ENCODE data around the gene PDZRN4. TPM values are rescaled to one million over a fixed set of nuclear protein-coding genes. Genes with fewer than 3 reads are reported as not detected.

The PDZRN4 gene
- polyA plus RNA-seq, 2 of the 4 experiments (the other 2 are of a cell fraction): 0.03 TPM

- ATAC-seq (no peak), FAIRE-seq (no peak), DNase-seq (ENCODE audit: low read depth in 1 of 2, low spot score in 1 of 2) (no peak)
- Histone ChIP-seq H3K9me3 (no peaks in the 10 kb centered on the region), H3K4me1 (no peaks in the 10 kb centered on the region), H3K4me3 (no peak overlapping the region), H3K27ac (no peak overlapping the region), H3K4me2 (no peak overlapping the region)
- WGBS (ENCODE audit: missing lambda C conversion rate): 43% methylated on average over 5 of the region's 5 CpGs
- POLR2A ChIA-PET: no interaction called here
- CTCF ChIA-PET: no interaction called here
- TF ChIP-seq EP300 (IDR thresholded peaks at IDR 0.05) (no peak), HDAC2 (IDR thresholded peaks at IDR 0.05) (no peak), BHLHE40 (IDR thresholded peaks at IDR 0.05; ENCODE audit: low read depth, low read length) (no peak), MAX (IDR thresholded peaks at IDR 0.05) (no peak), RNF2 (IDR thresholded peaks at IDR 0.05; ENCODE audit: borderline replicate concordance, low read depth) (no peak), CTCF (IDR thresholded peaks at IDR 0.05) (no peak), SMC3 (IDR thresholded peaks at IDR 0.05) (no peak), BCL3 (IDR thresholded peaks at IDR 0.05) (no peak), MAFK (IDR thresholded peaks at IDR 0.05; ENCODE audit: partially characterized antibody) (no peak)
These were observed 342.3 kb downstream of the PDZRN4 start for GRCh38 chr12:41530441-41530840.

- no peak for FAIRE-seq
- TF ChIP-seq ZFP36 (IDR thresholded peaks at IDR 0.05; ENCODE audit: borderline replicate concordance, partially characterized antibody): no peak
- no peak for TF ChIP-seq HOXB13 (CRISPR knock-in tag; IDR thresholded peaks at IDR 0.05; ENCODE audit: low read depth)
- TF ChIP-seq MAFK (IDR thresholded peaks at IDR 0.05; ENCODE audit: partially characterized antibody): no peak
- no peak for TF ChIP-seq GATA3 (IDR thresholded peaks at IDR 0.05; ENCODE audit: borderline replicate concordance)
- TF ChIP-seq HES2 (IDR thresholded peaks at IDR 0.05): no peak
- no peak for TF ChIP-seq REST (IDR thresholded peaks at IDR 0.05)
- TF ChIP-seq CHD4 (IDR thresholded peaks at IDR 0.05; ENCODE audit: borderline replicate concordance): no peak
- no peak for TF ChIP-seq JUNB (IDR thresholded peaks at IDR 0.05)
- ATAC-seq: no peak
- ChIA-PET POLR2A (no interaction called here), CTCF (no interaction called here)
- Histone ChIP-seq H3K4me2 (no peak overlapping the region), H3K4me3 (no peak overlapping the region), H3K27ac (no peak overlapping the region), H3K4me1 (no peaks in the 10 kb centered on the region), H3K9me3 (no peaks in the 10 kb centered on the region)
- no peak for DNase-seq (ENCODE audit: low read depth in 1 of 2, low spot score in 1 of 2)
- WGBS (ENCODE audit: missing lambda C conversion rate): 69% methylated on average over 13 of the region's 13 CpGs
These were observed 343.2 kb downstream of the PDZRN4 start for GRCh38 chr12:41531147-41531829.

GRCh38 chr12:41532072-41532471, 344.0 kb downstream of the PDZRN4 start:
- 11% methylated on average over 2 of the region's 2 CpGs for WGBS (ENCODE audit: missing lambda C conversion rate)

More at GRCh38 chr12:41532072-41532471, 344.0 kb downstream of the PDZRN4 start:
- Histone ChIP-seq H3K27ac (no peak overlapping the region), H3K4me3 (no peak overlapping the region), H3K9me3 (no peaks in the 10 kb centered on the region), H3K4me1 (no peaks in the 10 kb centered on the region), H3K4me2 (no peak overlapping the region)
- ChIA-PET POLR2A (no interaction called here), CTCF (no interaction called here)
- DNase-seq (ENCODE audit: low read depth in 1 of 2, low spot score in 1 of 2): no peak
- TF ChIP-seq ATOH8 (CRISPR knock-in tag; IDR thresholded peaks at IDR 0.05; ENCODE audit: low read depth) (no peak), FOSL2 (IDR thresholded peaks at IDR 0.05) (no peak), FOSL2 (CRISPR knock-in tag; IDR thresholded peaks at IDR 0.05) (peak; percentile 14; the same call in 1 of the 2 replicates), HOXA7 (CRISPR knock-in tag; IDR thresholded peaks at IDR 0.05) (no peak)
- no peak for FAIRE-seq
- ATAC-seq: no peak
